A172 (cell line): ENCODE measurements around the gene SLIT3. TPM values are rescaled to one million over a fixed set of nuclear protein-coding genes. Genes with fewer than 3 reads are reported as not detected.
"Not testable (repeated sequence)": the region's sequence is repeated elsewhere in the genome, so short reads cannot be mapped to it uniquely, and the experiment has no call there.

Experiments
- DNase-seq: peaks from one replicate; pipeline ENCODE4 v3.0.0-alpha.2; 2015; ENCODE audit warnings: low spot score
- total RNA-seq: library from RNA; depleted of rRNA; stranded (reverse); fragments of >200 nt; shearing (Covaris generic); gene quantifications from 2 replicates; pipeline ENCODE4 v1.2.3, GENCODE V29; 2014

Gene SLIT3
- total RNA-seq, 1 experiment from 2014 or later, result 0.12 TPM

DNA sequence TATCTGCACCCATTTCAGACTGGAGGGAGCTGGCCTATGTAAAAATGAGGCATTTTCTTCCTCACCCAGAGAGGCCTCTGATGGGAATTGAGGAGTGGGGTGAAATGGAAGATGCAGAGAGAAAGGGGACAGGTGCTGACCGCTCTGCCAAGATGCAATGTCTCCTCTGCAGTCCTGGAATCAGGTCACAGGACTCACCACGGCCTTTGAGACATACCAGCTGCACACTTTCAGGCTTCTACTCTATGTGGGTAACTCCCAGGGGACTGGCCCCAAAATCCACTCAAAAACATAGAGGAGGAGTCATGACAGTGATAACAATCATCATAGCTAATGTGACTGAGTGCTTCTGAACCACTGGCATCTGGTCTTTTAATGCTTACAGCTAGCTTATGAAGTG, 558.6 kb downstream of the SLIT3 start:
- not testable (repeated sequence) for DNase-seq

DNA sequence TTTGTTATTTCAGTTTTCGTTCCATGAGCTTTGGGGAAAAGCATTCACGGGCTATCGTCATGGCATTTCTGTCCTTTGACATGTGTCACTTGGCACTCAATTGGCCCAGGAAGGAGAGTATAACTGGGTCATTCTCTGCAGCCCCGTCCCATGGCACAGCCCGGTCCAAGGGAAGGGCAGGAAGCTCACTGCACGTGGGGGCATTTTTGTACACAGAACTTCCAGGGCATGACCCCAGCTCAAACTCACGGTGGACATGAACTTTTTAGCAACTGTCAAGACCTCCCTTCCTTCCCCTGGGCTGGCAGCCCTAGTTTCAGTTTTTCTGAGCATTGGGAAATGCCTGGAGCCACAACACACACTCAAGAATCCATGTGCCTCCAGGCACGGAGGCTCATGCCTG, 560.1 kb downstream of the SLIT3 start:
- DNase-seq, result no peak

DNA sequence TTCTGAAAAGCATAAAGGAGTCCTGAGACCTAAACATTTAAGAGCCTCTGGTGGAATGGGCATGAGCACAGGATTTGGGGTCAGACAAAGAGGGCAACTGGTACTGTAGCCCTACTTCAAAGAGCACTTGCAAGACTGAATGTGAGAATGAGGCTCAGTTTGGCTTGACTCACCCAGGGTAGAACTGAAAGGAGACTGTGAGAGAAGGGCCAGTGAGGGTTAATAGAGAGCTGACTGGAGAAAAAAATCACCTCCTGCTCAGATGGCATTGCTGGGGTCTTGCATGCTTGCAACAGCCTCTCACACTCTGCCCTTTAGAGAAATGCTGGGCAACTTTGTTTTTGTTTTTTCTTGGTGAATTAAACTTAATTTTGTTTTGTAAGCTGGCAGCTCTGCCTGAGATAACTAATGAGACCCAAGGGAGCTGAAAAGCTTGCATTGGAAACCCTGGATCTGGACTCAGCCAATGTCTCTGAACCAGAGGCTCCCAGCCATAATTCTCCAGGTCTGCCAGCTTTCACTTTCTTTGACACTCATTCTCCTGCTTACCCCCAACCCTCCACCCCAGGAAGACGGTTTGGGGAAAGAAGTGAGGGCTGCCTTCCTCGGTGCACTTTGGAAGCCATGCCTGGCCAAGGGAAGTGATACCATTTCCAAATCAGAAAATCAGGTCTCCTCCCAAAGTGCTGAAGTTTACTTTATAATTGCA, 560.7 kb downstream of the SLIT3 start:
- no peak for DNase-seq

DNA sequence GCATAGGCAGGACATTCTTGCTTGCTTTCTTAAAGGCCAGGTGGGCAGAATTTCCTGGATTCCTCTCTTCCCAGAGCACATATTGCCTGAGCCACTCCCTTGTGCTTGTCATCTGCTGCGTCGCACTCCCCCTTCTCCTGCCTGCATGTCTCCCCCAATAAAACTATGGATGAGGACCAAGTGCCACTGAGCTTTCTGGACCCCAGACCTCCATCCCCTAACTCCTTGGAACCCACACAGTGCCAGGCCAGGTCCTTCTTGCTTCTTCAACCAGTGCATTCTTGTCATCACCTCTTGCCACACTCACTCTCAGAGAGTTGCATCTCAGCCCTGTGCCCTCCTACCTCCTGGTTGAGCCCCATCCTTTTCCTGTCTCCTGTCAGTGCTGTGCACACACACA, 563.9 kb downstream of the SLIT3 start:
- DNase-seq, result no peak

DNA sequence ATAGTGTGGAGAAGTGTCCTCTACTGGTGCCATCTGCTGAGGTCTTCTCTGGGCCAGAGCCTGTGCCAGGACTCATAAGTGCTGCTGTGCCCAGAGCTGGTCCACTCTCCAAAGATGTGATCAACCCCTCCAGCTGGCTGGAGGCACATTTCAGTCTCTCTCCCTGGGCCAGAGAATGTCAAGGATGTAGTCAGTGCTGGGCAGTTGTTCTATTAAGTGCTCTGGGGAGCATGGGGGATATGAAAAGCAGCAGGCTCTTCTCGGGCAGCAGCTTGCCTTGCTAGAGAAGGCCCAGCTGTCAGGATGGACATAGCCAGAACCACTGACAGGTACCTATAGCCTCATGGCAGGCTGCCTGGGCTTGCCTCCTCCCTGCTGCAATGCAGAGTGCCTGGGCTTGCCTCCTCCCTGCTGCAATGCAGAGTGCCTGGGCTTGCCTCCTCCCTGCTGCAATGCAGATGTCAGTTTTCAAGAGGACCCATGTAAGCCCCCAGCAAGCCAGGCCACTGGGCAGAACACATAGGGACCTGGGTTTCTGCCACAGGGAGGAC, 564.6 kb downstream of the SLIT3 start:
- no peak for DNase-seq

DNA sequence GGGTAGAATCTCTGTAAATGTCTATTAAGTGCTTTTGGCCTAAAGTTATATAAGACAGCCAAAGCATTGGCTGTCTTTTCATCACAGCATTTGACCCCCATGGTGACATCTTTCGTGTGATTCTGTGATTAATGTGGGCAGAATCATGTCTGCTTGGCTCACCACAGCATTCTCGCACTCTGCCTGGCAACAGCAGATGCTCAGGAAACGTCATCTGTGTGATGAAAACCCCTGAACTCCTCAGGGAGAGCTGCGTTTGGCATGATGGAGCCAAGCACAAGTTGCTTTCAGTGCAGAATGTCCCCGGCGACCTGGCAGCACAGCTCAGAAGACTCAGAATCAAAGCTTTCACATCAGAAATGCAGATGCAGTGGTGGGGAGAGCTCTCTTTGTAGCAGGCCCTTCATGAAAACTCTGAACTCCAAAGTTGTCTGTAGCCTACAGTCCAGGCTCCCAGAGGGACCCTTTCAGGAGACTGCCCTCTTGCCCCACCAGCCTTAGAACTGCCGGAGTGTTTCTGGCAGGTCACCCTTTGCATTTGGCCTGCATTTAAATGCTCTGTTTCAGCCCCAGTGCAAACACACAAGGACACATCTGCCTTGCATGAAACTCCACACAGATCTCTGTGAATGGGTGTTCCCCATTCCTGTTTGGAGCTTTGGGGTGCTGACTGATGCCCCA, 566.2 kb downstream of the SLIT3 start:
- DNase-seq, result no peak

DNA sequence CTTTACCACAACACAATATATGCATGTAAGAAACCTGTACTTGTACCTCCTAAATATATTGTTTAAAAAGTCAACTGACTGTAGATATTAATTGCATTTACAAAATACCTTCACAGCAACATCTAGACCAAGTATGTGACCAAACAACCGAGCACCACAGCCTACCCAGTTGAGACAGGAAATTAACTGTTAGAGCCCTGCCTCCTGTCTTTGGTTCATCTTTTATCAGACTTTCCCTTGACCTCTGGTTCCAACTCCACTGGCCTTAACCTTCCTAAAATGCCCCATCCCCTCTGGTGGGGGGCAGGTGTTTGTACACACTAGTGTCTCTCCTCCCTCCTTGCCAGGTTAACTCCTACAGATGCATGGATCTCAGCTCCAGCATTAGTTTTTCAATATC, 566.8 kb downstream of the SLIT3 start:
- DNase-seq, result no peak

DNA sequence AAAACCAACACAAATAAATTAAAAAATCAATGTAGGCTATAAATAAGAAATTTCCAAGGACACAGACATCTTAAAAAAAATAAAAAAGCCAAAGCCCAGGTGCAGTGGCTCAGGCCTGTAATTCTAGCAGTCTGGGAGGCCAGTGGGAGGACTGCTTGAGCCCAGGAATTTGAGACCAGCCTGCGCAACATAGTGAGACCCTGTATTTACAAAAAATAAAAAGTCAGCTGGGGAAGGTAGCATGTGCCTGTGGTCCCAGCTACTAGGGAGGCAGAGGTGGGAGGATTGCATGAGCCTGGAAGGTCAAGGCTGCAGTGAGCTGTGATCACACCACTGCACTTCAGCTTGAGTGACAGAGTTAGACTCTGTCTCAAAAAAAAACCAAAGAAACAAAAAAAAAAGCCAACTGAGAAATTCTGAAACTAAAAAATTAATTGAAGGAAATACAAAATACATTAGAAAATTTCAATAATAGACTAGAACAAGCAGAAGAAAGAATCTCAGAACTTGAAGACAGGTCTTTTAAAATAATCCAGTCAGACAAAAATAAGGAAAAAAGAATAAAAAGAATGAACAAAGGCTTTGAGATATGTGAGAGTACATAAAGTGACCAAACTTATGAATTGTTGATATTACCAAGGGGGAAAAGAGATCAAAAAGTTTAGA, 572.3 kb downstream of the SLIT3 start:
- DNase-seq, result no peak

DNA sequence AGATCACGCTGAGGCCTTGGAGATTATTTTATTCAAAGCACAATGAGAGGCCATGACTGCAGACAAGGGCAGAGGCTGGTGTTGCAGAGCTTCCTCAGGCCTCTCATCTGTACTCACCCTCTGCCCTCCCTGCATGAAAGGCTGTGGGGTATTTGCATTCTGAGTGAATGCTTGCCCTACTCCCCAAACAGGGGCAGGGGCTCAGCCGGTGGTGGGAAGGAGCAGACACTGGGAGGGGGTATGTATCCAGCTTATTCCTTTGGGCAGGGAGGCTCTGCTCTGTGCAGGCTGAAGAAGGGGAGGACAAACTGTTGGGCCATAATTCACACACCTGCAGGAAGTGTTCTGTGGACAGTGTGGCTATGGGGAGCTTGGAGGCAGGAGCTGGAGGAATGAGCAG, 573.4 kb downstream of the SLIT3 start:
- no peak for DNase-seq

DNA sequence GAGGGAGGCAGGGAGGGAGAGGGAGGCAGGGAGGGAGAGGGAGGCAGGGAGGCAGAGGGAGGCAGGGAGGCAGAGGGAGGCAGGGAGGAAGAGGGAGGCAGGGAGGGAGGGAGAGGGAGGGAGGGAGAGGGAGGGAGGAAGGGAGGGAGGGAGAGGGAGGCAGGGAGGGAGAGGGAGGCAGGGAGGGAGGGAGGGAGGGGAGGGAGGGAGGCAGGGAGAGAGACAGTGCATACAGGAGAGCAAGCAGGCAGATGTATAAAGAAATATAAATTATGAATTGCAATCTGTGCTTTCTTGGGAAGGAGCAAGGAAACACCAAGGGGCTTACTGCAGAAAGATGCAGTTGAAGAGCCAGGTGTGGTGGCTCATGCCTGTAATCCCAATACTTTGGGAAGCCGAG, 574.6 kb downstream of the SLIT3 start:
- DNase-seq, result no peak

DNA sequence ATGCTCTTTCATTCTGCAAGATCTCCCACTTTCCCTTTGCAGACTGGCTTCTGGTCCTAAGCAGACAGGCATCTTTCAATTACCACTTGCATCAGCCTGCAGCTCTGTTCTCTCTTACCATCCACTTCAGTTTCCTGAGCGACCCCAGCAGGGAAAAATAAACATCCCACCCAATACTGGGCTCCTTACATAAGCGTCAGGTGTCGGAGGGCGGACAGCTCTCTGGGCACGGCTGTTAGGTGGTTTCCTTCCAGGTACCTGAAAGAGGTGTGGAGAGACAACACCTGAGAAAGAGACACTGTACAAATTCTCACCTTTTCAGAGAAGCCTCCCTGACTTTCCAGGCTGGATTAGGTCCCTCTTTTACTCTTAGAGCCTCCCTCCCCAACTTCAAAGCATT, 576.7 kb downstream of the SLIT3 start:
- no peak for DNase-seq

DNA sequence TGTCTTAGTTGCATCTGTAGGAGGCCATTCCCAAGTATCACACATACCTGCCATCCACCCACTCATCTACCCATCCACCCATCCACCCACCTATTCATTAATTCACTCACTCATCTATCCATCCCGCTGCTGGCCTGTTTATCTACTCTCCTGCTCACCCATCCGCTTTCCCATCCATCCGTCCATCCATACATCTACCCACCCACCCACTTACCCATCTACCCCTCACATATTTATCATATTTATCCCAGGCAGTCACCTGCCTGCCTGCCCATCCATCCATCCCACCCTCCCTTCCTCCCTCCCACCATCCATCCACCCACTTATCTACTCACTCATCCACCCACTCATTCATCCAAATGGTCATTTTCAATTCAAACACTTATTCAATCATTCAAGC, 577.9 kb downstream of the SLIT3 start:
- no peak for DNase-seq

DNA sequence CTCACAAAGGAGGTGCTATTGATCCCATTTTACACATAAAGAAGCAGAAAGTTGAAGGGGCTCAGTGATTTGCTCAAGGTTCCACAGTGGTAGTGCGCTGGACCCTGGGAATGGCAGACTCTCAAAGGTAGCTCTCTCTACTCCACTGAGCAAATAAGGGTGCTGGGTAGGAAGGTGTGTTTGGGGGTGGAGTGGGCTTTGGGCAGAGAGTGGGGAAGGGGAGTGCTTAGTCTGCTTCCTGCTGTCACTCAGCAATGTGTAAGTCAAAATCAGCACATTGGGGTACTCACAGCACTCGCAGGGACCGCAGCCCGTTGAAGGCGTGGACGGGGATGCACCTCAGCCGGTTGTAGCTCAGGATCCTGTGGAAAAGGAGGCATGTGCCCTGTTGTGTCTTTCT, 579.0 kb downstream of the SLIT3 start:
- no peak for DNase-seq

DNA sequence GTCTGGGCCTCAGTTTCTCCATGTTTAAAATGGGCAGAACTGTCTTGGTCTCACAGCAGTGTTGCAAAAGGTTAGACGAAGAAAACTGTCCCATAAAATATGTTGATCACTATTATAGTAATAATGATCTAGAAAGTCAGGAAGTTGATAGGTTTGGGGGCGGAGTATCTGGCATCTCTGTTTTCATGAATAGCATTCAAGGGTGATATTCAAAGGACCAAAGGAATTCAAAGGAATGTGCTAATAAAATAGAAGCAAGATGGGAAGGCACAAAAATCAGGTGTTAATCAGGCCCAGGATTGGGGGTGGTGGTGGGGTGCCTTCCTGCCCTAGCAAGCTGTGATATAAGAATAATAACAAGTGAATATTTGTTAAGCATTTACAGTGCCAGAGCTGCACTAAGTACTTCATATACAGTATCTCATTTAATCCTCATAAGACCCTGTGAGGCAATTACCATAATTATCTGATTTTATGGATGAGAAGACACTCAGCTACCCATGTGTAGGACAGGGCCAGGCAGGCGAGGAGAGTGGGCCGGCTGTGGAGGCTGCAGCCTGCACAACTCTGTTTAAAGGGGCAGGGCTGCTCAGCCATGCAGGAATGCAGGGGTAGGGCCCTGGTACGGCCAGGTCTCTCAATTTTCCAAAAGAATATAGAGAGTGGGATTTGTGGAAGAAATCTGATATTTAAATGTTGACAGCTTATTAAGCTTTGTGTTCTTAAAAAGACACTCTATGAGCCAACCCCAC, 579.8 kb downstream of the SLIT3 start:
- DNase-seq, result no peak

DNA sequence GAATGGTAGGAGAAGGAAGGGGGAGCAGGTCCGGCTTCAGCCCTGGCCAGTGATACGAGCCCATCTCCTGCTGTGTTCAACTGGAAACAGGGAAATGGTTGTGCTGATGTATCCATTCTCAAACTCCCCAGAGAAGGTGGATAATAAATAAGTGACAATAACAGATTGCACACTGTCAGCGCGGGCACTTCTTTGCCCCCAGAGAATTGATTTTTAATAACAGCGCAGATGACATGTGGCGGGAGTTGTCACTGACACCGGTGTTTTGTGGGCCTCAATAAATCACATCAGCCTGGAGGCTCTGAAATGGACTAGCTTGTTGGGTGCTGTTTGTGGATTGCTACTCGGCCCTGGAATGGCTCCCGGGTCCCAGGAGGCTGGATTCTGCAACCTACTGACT, 580.4 kb downstream of the SLIT3 start:
- no peak for DNase-seq

DNA sequence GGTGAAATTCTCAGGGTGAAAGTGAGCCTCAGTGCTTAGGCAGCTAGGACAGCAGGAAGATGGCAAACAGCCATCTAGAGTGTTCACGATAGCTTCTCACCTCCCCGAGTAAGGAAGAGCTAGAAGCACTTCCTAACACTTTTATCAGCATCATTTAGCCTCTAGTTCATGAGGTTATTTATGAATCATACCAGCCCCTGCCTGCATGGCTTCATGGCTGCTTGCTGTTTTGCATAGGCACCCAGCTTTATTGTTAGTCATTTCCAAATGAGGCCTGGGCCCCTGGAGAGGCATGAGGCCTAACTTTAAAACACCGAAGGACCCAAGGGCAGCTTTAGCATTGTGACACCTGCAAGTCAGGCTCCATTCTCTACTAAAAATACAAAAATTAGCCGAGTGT, 586.9 kb downstream of the SLIT3 start:
- peak; percentile 47 for DNase-seq

DNA sequence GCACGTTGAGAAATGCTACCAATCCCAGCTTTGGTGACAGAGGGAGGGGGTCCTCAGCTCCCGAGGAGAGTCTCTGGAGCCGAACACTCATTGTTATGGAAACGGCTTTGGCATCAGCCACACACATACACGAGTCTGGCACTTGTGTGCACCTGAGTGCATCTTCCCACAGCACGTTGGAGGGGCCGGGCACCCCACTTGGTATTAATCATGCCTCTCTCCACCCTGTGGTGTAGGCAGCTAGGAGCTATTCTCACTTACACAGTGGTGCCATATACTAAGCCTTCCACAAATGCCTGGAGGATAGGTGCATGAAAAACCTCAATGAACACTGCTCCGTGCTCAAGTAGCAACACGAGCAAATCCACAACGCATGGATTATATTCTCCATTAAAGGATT, 587.9 kb downstream of the SLIT3 start:
- DNase-seq, result peak; percentile 8

DNA sequence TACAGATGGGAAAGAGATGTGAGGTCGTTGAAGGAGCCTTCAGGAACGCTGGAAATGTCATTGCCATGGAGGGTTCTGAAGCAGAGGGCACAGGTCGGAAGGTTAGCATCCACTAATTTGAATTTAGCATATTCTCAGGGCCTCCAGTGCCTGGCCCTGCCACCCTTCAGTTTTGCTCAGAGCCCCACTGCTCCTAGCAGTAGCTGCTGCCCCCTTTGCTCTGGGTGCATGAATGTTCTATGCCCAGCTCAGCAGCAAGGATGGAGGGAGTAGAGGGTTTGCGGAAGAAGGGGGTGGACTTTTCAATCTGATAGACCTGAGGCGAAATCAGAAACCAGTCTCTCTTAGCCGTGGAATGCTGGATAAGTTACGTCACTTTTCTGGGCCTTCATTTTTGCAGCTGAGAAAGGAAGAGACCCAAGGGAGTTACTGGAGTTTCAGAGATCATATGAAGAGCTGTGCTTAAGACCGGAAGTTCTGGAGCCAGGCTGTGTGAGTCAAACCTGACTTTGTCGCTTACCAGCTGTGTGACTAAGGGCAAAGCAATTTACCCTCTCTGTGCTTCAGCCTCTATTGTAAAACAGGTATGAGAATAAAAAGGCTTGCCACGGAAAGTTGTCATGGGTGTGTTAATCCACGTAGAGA, 588.5 kb downstream of the SLIT3 start:
- peak; percentile 97 for DNase-seq

DNA sequence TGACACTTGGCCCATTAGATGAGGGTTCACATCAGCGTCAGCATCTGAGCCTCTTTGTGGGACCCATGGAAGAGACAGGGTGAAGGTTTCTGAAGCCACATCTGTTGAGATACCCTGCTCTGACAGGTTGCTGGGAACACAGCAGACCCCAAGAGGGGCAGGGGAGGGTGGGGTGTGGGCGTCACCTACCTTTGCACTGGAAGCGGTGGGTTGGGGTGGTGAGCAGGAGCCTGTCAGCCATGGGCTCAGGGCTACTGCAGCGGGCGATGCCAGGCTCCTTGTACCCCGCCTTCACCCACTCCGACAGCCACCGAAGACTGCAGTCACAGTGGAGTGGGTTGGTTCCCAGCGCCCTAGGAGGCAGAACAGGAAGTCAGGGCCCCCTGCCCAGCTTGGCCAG, 590.2 kb downstream of the SLIT3 start:
- DNase-seq, result no peak

DNA sequence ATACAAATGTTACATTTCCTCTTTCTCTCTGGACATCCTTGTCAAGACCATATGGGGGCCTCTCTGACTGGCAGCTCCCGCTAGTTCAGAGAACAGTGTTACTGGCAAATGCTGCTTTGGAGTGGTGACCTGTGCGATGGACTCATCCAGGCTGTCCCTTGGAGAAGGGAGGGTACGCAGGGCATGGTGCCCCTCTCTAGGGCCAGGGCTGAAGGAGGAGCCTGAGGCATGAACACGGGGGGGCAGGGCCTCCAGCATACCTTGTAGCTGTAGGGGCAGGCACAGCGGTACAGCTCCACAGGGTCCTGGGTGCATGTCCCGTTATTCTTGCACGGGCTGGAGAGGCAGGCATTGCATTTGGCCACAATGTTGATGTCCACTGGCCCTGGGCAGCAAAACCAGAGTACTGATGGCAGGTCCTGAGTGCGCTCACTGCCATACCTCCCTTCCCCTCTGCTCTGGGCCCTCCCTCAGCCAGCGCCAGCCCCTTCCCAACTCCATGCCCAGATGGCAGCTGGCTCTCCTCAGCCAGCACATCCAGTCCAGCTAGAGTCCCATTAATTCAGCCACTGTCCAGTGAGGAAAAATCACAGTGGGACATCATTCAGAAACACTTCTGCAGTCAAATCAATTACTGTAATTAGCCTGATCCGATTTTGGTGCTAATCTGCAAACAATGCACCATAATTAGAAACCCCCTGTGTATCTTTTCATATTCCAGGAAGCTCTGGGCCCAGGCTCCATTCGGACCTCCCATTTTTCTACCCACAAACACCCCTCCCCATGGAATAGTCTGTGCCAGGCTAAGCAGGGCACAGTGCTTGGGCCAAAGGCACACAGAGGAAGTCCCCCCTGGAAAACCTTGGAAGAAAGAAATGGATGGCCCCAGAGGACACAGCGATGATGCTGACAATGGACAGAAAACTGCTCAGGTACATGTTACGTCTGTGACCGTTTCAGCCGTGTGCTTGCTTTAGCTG, 592.9 kb downstream of the SLIT3 start:
- no peak for DNase-seq
